ENCODE data around the gene CRMP1.

CRMP1 gene

DNA sequence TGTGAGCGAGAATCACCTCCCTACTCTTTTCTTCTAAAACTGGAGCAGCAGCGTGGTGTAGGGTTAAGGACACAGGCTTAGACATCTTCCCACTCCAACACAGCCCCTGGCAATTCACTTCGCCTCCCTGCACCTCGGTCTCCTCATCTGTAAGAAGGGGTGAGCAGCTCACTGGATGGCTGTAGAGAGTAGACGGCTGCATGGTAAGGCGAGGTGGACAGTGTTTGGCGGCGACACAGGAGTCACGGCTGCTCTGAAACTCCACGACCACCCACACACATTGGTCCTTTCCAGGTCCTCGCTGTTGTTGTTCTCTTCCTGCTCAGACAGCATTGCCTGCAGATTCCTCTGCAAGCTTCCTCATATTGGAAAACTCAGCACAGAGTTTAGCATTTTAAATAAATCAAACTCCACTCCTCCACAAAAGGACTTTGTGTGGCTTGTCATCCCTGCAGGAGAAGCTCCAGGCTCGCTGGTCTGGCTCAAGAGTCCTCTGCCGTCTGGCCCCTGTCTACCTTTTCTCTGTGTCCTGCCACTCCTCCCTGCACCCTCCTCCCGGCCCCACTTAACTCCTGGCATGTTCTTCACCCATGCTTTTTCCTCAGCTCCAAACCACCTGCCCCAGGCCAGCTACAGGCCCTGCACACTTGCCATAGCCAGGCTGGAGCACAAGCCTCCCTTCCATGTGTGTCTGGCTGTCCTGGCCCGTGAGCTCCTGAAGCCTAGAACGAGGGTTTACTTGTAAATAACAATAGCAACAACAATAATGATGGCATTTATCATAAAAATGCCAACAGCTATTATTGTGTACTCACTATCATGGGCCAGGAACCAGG, 41.3 kb upstream of the CRMP1 start:
- Histone ChIP-seq H3K27me3 (ENCODE audit: control insufficient read depth in 3 of 3, insufficient read depth in 3 of 3, low read depth in 1 of 3, low read length in 3 of 3) (peaks cover 0 to 23% (median 3%) of the 10 kb centered on the region in 3 experiments), H2BK15ac (ENCODE audit: low read length) (no peak overlapping the region), H3K4me1 (ENCODE audit: control insufficient read depth in 2 of 2, insufficient read depth in 1 of 2, low read depth in 1 of 2, low read length in 2 of 2) (peaks cover 0 to 2% of the 10 kb centered on the region in 2 donors), H2AFZ (ENCODE audit: low read length) (no peak overlapping the region), H3K4me2 (ENCODE audit: insufficient read depth, low read length, poor library complexity, severe bottlenecking) (no peak overlapping the region), H4K91ac (ENCODE audit: low read depth, low read length, poor library complexity) (no peak overlapping the region), H3K14ac (ENCODE audit: low read length) (no peak overlapping the region), H4K8ac (ENCODE audit: low read depth, low read length) (no peak overlapping the region), H2AK5ac (ENCODE audit: low read depth, low read length) (no peak overlapping the region), H3K79me1 (ENCODE audit: low read depth, low read length) (no peaks in the 10 kb centered on the region), H3K27ac (replicated peaks; ENCODE audit: low read length) (no peak overlapping the region), H3K4me3 (ENCODE audit: low read length in 2 of 2) (no peak overlapping the region), H2BK5ac (ENCODE audit: low read length) (no peak overlapping the region), H3K23ac (ENCODE audit: low read depth, low read length, poor library complexity) (no peak overlapping the region), H2BK12ac (ENCODE audit: low read length) (no peak overlapping the region), H3K18ac (ENCODE audit: low read length) (peak overlapping the region; percentile 52), H3K9me3 (replicated peaks in 1 of 2; ENCODE audit: control insufficient read depth in 2 of 2, insufficient read depth in 1 of 2, low read depth in 1 of 2, low read length in 2 of 2) (no peaks in the 10 kb centered on the region), H3K4ac (ENCODE audit: low read length) (no peak overlapping the region), H3K9ac (ENCODE audit: low read depth, low read length, poor library complexity) (no peak overlapping the region), H3K36me3 (replicated peaks in 1 of 2; ENCODE audit: control insufficient read depth in 2 of 2, insufficient read depth in 2 of 2, low read length in 2 of 2) (no peaks in the 10 kb centered on the region), H2BK120ac (ENCODE audit: low read depth, low read length) (no peak overlapping the region)
- no peak for DNase-seq (ENCODE audit: low spot score)
- WGBS, 2 donors (ENCODE audit: extremely low coverage in 2 of 2, insufficient read length in 2 of 2, insufficient replicate concordance in 1 of 2): no CpG with 5 or more reads among the region's 16 CpGs

- Histone ChIP-seq H2BK12ac (ENCODE audit: low read length) (no peak overlapping the region), H4K91ac (ENCODE audit: low read depth, low read length, poor library complexity) (no peak overlapping the region), H3K79me1 (ENCODE audit: low read depth, low read length) (no peaks in the 10 kb centered on the region), H2AFZ (ENCODE audit: low read length) (no peak overlapping the region), H3K4ac (ENCODE audit: low read length) (no peak overlapping the region), H2BK5ac (ENCODE audit: low read length) (no peak overlapping the region), H3K4me2 (ENCODE audit: insufficient read depth, low read length, poor library complexity, severe bottlenecking) (no peak overlapping the region), H3K27ac (replicated peaks; ENCODE audit: low read length) (no peak overlapping the region), H2AK5ac (ENCODE audit: low read depth, low read length) (no peak overlapping the region), H4K8ac (ENCODE audit: low read depth, low read length) (no peak overlapping the region), H3K27me3 (ENCODE audit: control insufficient read depth in 3 of 3, insufficient read depth in 3 of 3, low read depth in 1 of 3, low read length in 3 of 3) (peaks cover 0 to 28% (median 3%) of the 10 kb centered on the region in 3 experiments), H2BK120ac (ENCODE audit: low read depth, low read length) (no peak overlapping the region), H3K9ac (ENCODE audit: low read depth, low read length, poor library complexity) (no peak overlapping the region), H3K23ac (ENCODE audit: low read depth, low read length, poor library complexity) (no peak overlapping the region), H3K4me1 (ENCODE audit: control insufficient read depth in 2 of 2, insufficient read depth in 1 of 2, low read depth in 1 of 2, low read length in 2 of 2) (peaks cover 0 to 2% of the 10 kb centered on the region in 2 donors), H3K4me3 (ENCODE audit: low read length in 2 of 2) (no peak overlapping the region), H3K14ac (ENCODE audit: low read length) (peak overlapping the region; percentile 65), H3K36me3 (replicated peaks in 1 of 2; ENCODE audit: control insufficient read depth in 2 of 2, insufficient read depth in 2 of 2, low read length in 2 of 2) (no peaks in the 10 kb centered on the region), H3K18ac (ENCODE audit: low read length) (no peak overlapping the region), H3K9me3 (replicated peaks in 1 of 2; ENCODE audit: control insufficient read depth in 2 of 2, insufficient read depth in 1 of 2, low read depth in 1 of 2, low read length in 2 of 2) (no peaks in the 10 kb centered on the region), H2BK15ac (ENCODE audit: low read length) (no peak overlapping the region)
- DNase-seq (ENCODE audit: low spot score): no peak
- no CpG with 5 or more reads among the region's 4 CpGs for WGBS, 2 donors (ENCODE audit: extremely low coverage in 2 of 2, insufficient read length in 2 of 2, insufficient replicate concordance in 1 of 2)
Observed at GRCh38 chr4:5933116-5933515, 40.2 kb upstream of the CRMP1 start.

DNA sequence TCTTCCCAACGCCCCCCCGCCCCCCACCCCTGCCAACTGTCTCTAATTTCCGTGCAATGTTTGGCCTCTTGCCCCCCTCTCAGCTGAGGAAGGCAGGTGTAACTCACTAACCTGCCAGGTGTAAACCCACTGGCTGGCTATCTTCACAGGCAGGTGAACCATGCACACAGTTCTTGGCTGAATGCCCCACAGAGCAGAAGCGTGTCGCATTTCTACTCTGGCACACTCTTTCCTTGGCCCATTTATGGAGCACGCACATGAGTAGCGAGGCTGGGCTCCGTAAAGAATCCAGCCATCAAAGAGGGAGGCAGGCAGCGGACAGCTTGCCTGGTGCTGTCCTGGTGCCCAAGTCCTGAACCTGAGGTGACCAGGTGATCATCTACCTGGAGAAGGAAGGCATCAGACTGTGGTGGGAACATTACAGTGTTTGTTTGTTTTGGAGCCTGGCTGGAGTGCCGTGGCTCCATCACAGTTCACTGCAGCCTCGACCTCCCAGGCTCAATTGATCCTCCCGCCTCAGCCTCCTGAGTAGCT, 39.2 kb upstream of the CRMP1 start:
- no peak overlapping the region for H3K4me2 ChIP-seq (ENCODE audit: insufficient read depth, low read length, poor library complexity, severe bottlenecking)
- no peak overlapping the region for H2BK120ac ChIP-seq (ENCODE audit: low read depth, low read length)
- no peak overlapping the region for H3K4ac ChIP-seq (ENCODE audit: low read length)
- H2AK5ac ChIP-seq (ENCODE audit: low read depth, low read length): no peak overlapping the region
- H4K8ac ChIP-seq (ENCODE audit: low read depth, low read length): no peak overlapping the region
- H3K14ac ChIP-seq (ENCODE audit: low read length): no peak overlapping the region
- no peak overlapping the region for H2BK15ac ChIP-seq (ENCODE audit: low read length)
- no peak overlapping the region for H3K27ac ChIP-seq (replicated peaks; ENCODE audit: low read length)
- no peak overlapping the region for H4K91ac ChIP-seq (ENCODE audit: low read depth, low read length, poor library complexity)
- no peak for DNase-seq (ENCODE audit: low spot score)
- no peak overlapping the region for H2BK12ac ChIP-seq (ENCODE audit: low read length)
- no peak overlapping the region for H3K9ac ChIP-seq (ENCODE audit: low read depth, low read length, poor library complexity)
- H3K23ac ChIP-seq (ENCODE audit: low read depth, low read length, poor library complexity): no peak overlapping the region
- no peaks in the 10 kb centered on the region for H3K79me1 ChIP-seq (ENCODE audit: low read depth, low read length)
- no peak overlapping the region for H3K4me3 ChIP-seq (ENCODE audit: low read length in 2 of 2)
- H3K4me1 ChIP-seq (ENCODE audit: control insufficient read depth in 2 of 2, insufficient read depth in 1 of 2, low read depth in 1 of 2, low read length in 2 of 2): peaks cover 0 to 2% of the 10 kb centered on the region in 2 donors
- H2BK5ac ChIP-seq (ENCODE audit: low read length): no peak overlapping the region
- WGBS, 2 donors (ENCODE audit: extremely low coverage in 2 of 2, insufficient read length in 2 of 2, insufficient replicate concordance in 1 of 2): no CpG with 5 or more reads among the region's 12 CpGs
- peak overlapping the region; percentile 74 for H3K18ac ChIP-seq (ENCODE audit: low read length)
- H2AFZ ChIP-seq (ENCODE audit: low read length): no peak overlapping the region
- H3K27me3 ChIP-seq (ENCODE audit: control insufficient read depth in 3 of 3, insufficient read depth in 3 of 3, low read depth in 1 of 3, low read length in 3 of 3): peaks cover 0 to 31% (median 3%) of the 10 kb centered on the region in 3 experiments
- H3K36me3 ChIP-seq (replicated peaks in 1 of 2; ENCODE audit: control insufficient read depth in 2 of 2, insufficient read depth in 2 of 2, low read length in 2 of 2): no peaks in the 10 kb centered on the region
- H3K9me3 ChIP-seq (replicated peaks in 1 of 2; ENCODE audit: control insufficient read depth in 2 of 2, insufficient read depth in 1 of 2, low read depth in 1 of 2, low read length in 2 of 2): no peaks in the 10 kb centered on the region

DNA sequence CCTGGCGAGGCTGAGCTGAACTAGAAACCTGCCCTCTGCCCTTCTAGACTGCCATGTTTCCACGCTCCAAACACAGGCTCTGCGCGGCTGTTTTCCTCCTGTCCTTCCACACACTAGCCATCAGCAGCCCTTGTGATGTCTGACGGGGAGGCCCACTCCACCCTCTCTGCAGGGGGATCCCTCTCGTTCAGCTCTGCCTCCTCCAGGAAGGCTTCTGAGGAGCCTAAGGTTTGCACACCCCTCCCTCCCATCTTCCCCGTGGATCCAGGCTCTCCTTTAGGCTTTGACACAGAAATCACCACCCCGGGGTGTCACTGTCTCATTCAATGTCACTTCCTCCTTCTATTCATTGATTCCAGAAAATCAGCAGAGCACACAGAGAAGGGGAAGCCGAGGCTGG, 38.6 kb upstream of the CRMP1 start:
- H3K4me1 ChIP-seq (ENCODE audit: control insufficient read depth in 2 of 2, insufficient read depth in 1 of 2, low read depth in 1 of 2, low read length in 2 of 2): peaks cover 0 to 2% of the 10 kb centered on the region in 2 donors
- no peak overlapping the region for H4K91ac ChIP-seq (ENCODE audit: low read depth, low read length, poor library complexity)
- H3K27ac ChIP-seq (replicated peaks; ENCODE audit: low read length): no peak overlapping the region
- no peak overlapping the region for H2BK12ac ChIP-seq (ENCODE audit: low read length)
- no peak overlapping the region for H2BK15ac ChIP-seq (ENCODE audit: low read length)
- H3K9me3 ChIP-seq (replicated peaks in 1 of 2; ENCODE audit: control insufficient read depth in 2 of 2, insufficient read depth in 1 of 2, low read depth in 1 of 2, low read length in 2 of 2): no peaks in the 10 kb centered on the region
- H2BK120ac ChIP-seq (ENCODE audit: low read depth, low read length): no peak overlapping the region
- H3K9ac ChIP-seq (ENCODE audit: low read depth, low read length, poor library complexity): no peak overlapping the region
- no peaks in the 10 kb centered on the region for H3K79me1 ChIP-seq (ENCODE audit: low read depth, low read length)
- no peak overlapping the region for H3K4me2 ChIP-seq (ENCODE audit: insufficient read depth, low read length, poor library complexity, severe bottlenecking)
- no peak overlapping the region for H3K18ac ChIP-seq (ENCODE audit: low read length)
- peak overlapping the region; percentile 39 for H2AFZ ChIP-seq (ENCODE audit: low read length)
- no peak for DNase-seq (ENCODE audit: low spot score)
- WGBS, 2 donors (ENCODE audit: extremely low coverage in 2 of 2, insufficient read length in 2 of 2, insufficient replicate concordance in 1 of 2): no CpG with 5 or more reads among the region's 9 CpGs
- no peak overlapping the region for H2AK5ac ChIP-seq (ENCODE audit: low read depth, low read length)
- peak overlapping the region; percentile 63 for H3K14ac ChIP-seq (ENCODE audit: low read length)
- H3K23ac ChIP-seq (ENCODE audit: low read depth, low read length, poor library complexity): no peak overlapping the region
- no peaks in the 10 kb centered on the region for H3K36me3 ChIP-seq (replicated peaks in 1 of 2; ENCODE audit: control insufficient read depth in 2 of 2, insufficient read depth in 2 of 2, low read length in 2 of 2)
- H3K27me3 ChIP-seq (ENCODE audit: control insufficient read depth in 3 of 3, insufficient read depth in 3 of 3, low read depth in 1 of 3, low read length in 3 of 3): peaks cover 0 to 35% (median 3%) of the 10 kb centered on the region in 3 experiments
- H3K4ac ChIP-seq (ENCODE audit: low read length): no peak overlapping the region
- H2BK5ac ChIP-seq (ENCODE audit: low read length): no peak overlapping the region
- no peak overlapping the region for H4K8ac ChIP-seq (ENCODE audit: low read depth, low read length)
- H3K4me3 ChIP-seq (ENCODE audit: low read length in 2 of 2): no peak overlapping the region

All from neuronal stem cell (in vitro differentiated cells).